ENCODE results near the gene RNF103.
A peak's percentile ranks its signal among the peaks of the same experiment; 100 is the strongest.
"Not testable (repeated sequence)": the region's sequence is repeated elsewhere in the genome, so short reads cannot be mapped to it uniquely, and the experiment has no call there.

The RNF103 gene, protein sequence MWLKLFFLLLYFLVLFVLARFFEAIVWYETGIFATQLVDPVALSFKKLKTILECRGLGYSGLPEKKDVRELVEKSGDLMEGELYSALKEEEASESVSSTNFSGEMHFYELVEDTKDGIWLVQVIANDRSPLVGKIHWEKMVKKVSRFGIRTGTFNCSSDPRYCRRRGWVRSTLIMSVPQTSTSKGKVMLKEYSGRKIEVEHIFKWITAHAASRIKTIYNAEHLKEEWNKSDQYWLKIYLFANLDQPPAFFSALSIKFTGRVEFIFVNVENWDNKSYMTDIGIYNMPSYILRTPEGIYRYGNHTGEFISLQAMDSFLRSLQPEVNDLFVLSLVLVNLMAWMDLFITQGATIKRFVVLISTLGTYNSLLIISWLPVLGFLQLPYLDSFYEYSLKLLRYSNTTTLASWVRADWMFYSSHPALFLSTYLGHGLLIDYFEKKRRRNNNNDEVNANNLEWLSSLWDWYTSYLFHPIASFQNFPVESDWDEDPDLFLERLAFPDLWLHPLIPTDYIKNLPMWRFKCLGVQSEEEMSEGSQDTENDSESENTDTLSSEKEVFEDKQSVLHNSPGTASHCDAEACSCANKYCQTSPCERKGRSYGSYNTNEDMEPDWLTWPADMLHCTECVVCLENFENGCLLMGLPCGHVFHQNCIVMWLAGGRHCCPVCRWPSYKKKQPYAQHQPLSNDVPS

GRCh38 chr2:86623494-86624266 is at the start of gene RNF103:
RNF103 (minus strand) TSS chr2:86623865; CDS start chr2:86622886, 979 bp downstream.
- TF ChIP-seq CTCF (IDR thresholded peaks at IDR 0.05; ENCODE audit: borderline replicate concordance, insufficient read depth, low read depth, low read length): no peak
- H3K4me3 ChIP-seq (ENCODE audit: low read depth, low read length): peak within 1 kb of the TSS; percentile 66

GRCh38 chr2:86673011-86673410 is 49.3 kb upstream of the RNF103 start:
- no peak overlapping the region for H3K4me3 ChIP-seq (ENCODE audit: low read depth, low read length)
- TF ChIP-seq CTCF (IDR thresholded peaks at IDR 0.05; ENCODE audit: borderline replicate concordance, insufficient read depth, low read depth, low read length): no peak

DNA sequence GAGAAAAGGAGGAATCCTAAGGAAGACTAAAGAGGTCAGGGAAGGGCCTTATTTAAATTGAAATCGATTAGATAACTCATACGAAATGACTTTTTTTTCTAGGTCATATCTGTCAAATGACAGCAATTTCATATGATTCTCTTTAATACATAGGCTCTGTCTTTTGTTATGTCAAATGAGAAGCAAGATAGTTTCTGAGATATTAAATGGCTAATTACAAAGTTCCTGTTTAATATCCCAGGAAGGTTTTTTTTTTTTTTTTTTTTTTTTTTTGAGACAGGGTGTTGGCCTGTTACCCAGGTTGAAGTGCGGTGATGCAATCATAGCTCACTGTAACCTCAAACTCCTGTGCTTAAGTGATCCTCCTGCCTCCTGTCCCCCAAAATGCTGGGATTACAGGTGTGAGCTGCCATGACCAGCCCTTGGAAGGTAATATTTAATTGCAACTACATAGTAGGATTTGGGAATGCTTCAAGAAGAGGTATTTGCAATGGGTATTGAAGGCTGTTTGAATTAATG is 48.4 kb upstream of the RNF103 start:
- TF ChIP-seq CTCF (IDR thresholded peaks at IDR 0.05; ENCODE audit: borderline replicate concordance, insufficient read depth, low read depth, low read length): no peak
- no peak overlapping the region for H3K4me3 ChIP-seq (ENCODE audit: low read depth, low read length)

- TF ChIP-seq CTCF (IDR thresholded peaks at IDR 0.05; ENCODE audit: borderline replicate concordance, insufficient read depth, low read depth, low read length): no peak
- no peak overlapping the region for H3K4me3 ChIP-seq (ENCODE audit: low read depth, low read length)
Observed at GRCh38 chr2:86671337-86671981, 47.8 kb upstream of the RNF103 start.

DNA sequence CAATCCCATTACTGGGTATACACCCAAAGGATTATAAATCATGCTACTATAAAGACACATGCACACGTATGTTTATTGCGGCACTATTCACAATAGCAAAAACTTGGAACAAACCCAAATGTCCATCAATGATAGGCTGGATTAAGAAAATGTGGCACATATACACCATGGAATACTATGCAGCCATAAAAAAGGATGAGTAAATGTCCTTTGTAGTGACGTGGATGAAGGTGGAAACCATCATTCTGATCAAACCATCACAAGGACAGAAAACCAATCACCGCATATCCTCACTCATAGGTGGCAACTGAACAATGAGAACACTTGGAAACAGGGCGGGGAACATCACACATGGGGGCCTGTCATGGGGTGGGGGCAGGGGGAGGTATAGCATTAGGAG is 45.7 kb upstream of the RNF103 start:
- H3K4me3 ChIP-seq (ENCODE audit: low read depth, low read length): not testable (repeated sequence)

- TF ChIP-seq CTCF (IDR thresholded peaks at IDR 0.05; ENCODE audit: borderline replicate concordance, insufficient read depth, low read depth, low read length): no peak
- no peak overlapping the region for H3K4me3 ChIP-seq (ENCODE audit: low read depth, low read length)
Observed at GRCh38 chr2:86661333-86661732, 37.7 kb upstream of the RNF103 start.

DNA sequence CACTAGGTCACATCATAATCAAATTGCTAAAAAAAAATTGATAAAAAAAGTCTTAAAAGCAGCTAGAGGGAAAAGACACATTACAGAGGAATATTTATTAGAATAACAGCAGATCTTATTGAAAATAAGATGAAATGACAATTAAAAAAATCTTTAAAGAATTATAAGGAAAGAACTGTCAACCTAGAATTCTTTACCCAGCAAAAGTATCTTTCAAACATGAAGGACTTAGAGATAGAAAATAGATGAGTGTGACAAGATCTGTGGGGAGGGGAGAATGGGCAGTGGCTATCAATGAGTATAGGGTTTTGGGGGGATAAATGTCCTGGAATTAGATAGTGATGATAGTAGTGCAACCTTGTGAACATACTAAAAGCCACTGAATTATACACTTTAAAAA is 26.5 kb upstream of the RNF103 start:
- H3K4me3 ChIP-seq (ENCODE audit: low read depth, low read length): no peak overlapping the region
- TF ChIP-seq CTCF (IDR thresholded peaks at IDR 0.05; ENCODE audit: borderline replicate concordance, insufficient read depth, low read depth, low read length): no peak
